GM06990 (cell line): ENCODE measurements around the gene CRYBA1.

Experiments
- DNase-seq: peaks from one replicate; pipeline ENCODE4 v3.0.0-alpha.2; 2011; ENCODE audit not compliant: insufficient read length; ENCODE audit errors: extremely low read depth
- H3K27me3 ChIP-seq: replicated peaks from 2 replicates; pipeline ENCODE4 v1.6.0; 2011; ENCODE audit warnings: low read length; ENCODE audit not compliant: control insufficient read depth, insufficient read depth
- H3K36me3 ChIP-seq: 2 replicates; pipeline ENCODE4 v1.5.1; 2011; ENCODE audit warnings: low read length; ENCODE audit not compliant: control insufficient read depth, insufficient read depth
- H3K4me3 ChIP-seq: replicated peaks from 2 replicates; pipeline ENCODE4 v1.5.1; 2011; ENCODE audit warnings: low read depth, mild to moderate bottlenecking, control low read depth, low read length
- CTCF ChIP-seq: IDR thresholded peaks from 2 replicates; pipeline ENCODE4 v1.5.1; 2011; ENCODE audit warnings: low read length, control low read depth, mild to moderate bottlenecking, inconsistent platforms; ENCODE audit not compliant: insufficient read depth, poor library complexity, severe bottlenecking

The CRYBA1 gene

GRCh38 chr17:29278692-29279091 lies 32.0 kb downstream of the CRYBA1 start:
- peaks cover 14% of the 10 kb centered on the region for H3K36me3 ChIP-seq
- H3K4me3 ChIP-seq: no peak overlapping the region
- H3K27me3 ChIP-seq: no peaks in the 10 kb centered on the region
- no peak for DNase-seq
- TF ChIP-seq CTCF: no peak

- no peak overlapping the region for H3K4me3 ChIP-seq
- no peak for DNase-seq
- H3K36me3 ChIP-seq: peaks cover 11% of the 10 kb centered on the region
- H3K27me3 ChIP-seq: no peaks in the 10 kb centered on the region
- no peak for TF ChIP-seq CTCF
Observed at GRCh38 chr17:29279397-29280070, 32.9 kb downstream of the CRYBA1 start.

GRCh38 chr17:29283496-29283895 lies 36.8 kb downstream of the CRYBA1 start:
- Histone ChIP-seq H3K27me3 (no peaks in the 10 kb centered on the region), H3K4me3 (no peak overlapping the region), H3K36me3 (peaks cover 19% of the 10 kb centered on the region)
- TF ChIP-seq CTCF: peak; percentile 15
- no peak for DNase-seq

GRCh38 chr17:29283961-29284360 lies 37.3 kb downstream of the CRYBA1 start:
- no peak for TF ChIP-seq CTCF
- no peaks in the 10 kb centered on the region for H3K27me3 ChIP-seq
- H3K4me3 ChIP-seq: no peak overlapping the region
- no peak for DNase-seq
- peaks cover 19% of the 10 kb centered on the region for H3K36me3 ChIP-seq

GRCh38 chr17:29289852-29290251 lies 43.2 kb downstream of the CRYBA1 start:
- no peak for TF ChIP-seq CTCF
- Histone ChIP-seq H3K27me3 (no peaks in the 10 kb centered on the region), H3K36me3 (peaks cover 11% of the 10 kb centered on the region), H3K4me3 (no peak overlapping the region; the same call in 1 of the 2 replicates)
- DNase-seq: no peak

GRCh38 chr17:29291163-29291752 lies 44.6 kb downstream of the CRYBA1 start:
- Histone ChIP-seq H3K36me3 (peaks cover 7% of the 10 kb centered on the region), H3K4me3 (peak overlapping the region; percentile 99), H3K27me3 (no peaks in the 10 kb centered on the region)
- TF ChIP-seq CTCF: peak; percentile 70
- no peak for DNase-seq
